Measurements from ENCODE around the gene HSF2.

DNA sequence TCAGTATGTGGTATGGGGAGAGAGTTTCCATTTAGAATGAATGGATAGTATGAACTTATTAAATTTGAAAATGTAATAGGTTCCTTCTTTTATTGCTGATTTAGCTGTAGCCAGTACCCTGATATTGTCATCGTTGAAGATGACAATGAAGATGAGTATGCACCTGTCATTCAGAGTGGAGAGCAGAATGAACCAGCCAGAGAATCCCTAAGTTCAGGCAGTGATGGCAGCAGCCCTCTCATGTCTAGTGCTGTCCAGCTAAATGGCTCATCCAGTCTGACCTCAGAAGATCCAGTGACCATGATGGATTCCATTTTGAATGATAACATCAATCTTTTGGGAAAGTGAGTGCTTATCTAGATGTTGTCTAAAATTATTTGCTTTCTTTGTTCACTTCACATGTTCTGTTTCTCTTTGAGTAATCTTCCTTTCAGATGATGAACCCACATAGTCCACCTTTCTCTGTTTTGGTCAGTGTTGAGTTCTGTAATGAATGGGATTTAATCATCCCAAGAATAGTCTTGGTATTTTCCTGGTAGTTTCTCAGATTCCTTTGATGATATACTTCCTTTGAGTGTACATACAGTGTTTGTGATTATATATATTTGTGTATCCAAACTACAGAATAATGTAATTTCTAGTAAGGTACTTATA lies 23.3 kb downstream of the HSF2 start:
- TF ChIP-seq, protein P1, sequence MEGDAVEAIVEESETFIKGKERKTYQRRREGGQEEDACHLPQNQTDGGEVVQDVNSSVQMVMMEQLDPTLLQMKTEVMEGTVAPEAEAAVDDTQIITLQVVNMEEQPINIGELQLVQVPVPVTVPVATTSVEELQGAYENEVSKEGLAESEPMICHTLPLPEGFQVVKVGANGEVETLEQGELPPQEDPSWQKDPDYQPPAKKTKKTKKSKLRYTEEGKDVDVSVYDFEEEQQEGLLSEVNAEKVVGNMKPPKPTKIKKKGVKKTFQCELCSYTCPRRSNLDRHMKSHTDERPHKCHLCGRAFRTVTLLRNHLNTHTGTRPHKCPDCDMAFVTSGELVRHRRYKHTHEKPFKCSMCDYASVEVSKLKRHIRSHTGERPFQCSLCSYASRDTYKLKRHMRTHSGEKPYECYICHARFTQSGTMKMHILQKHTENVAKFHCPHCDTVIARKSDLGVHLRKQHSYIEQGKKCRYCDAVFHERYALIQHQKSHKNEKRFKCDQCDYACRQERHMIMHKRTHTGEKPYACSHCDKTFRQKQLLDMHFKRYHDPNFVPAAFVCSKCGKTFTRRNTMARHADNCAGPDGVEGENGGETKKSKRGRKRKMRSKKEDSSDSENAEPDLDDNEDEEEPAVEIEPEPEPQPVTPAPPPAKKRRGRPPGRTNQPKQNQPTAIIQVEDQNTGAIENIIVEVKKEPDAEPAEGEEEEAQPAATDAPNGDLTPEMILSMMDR (IDR thresholded peaks at IDR 0.05): no peak
- TF ChIP-seq POLR2A (IDR thresholded peaks at IDR 0.05): no peak
